ENCODE measurements around the gene PLCB1.
A peak's percentile ranks its signal among the peaks of the same experiment; 100 is the strongest.

DNA sequence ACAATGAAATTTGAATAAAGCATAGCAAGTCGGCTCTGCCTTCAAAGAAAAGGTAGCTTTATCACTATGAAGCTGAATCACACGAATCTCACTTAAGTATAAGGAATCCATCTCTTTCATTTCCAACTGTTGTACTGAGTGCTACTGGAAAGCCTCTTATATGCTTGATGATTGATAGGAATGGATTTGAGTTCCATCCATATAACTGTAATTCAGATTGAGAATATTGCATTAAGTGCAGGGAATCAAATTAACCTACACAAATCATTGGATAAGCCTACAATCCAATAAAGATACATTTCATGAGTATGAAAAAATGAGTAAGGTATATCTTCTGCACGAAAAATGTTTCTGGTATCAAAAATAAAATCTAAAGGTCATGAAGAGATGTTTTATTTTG is 492.0 kb downstream of the PLCB1 start:
- TF ChIP-seq GATA2 (IDR thresholded peaks at IDR 0.05; ENCODE audit: low read depth, low read length) (no peak), GATA3 (IDR thresholded peaks at IDR 0.05; ENCODE audit: low read depth, low read length) (0 out of 2 replicates have a peak, but pooled peaks have one; percentile 10)
